GM23248 (cell line): ENCODE results near the gene POFUT1.

Experiments used
- EZH2 ChIP-seq: fragments of 200-600 bp; sonication (generic); IDR thresholded peaks from 2 replicates; pipeline ENCODE4 v1.6.1; 2018; ENCODE audit warnings: antibody characterized with exemption, mild to moderate bottlenecking; ENCODE audit not compliant: insufficient read depth, poor library complexity, severe bottlenecking
- EZH2phosphoT487 ChIP-seq: fragments of 200-600 bp; sonication (generic); IDR thresholded peaks from 2 replicates; pipeline ENCODE4 v1.6.1; 2018; ENCODE audit warnings: antibody characterized with exemption, moderate library complexity, mild to moderate bottlenecking, low read depth; ENCODE audit not compliant: insufficient read depth

- TF ChIP-seq EZH2 (no peak), EZH2phosphoT487 (no peak)
These were observed 18.6 kb upstream of the POFUT1 start for GRCh38 chr20:32189123-32189410.
